GM19452 (cell line): Measurements from ENCODE around the gene NUTM2F.
"Not testable (repeated sequence)": the region's sequence is repeated elsewhere in the genome, so short reads cannot be mapped to it uniquely, and the experiment has no call there.

Source experiments
- ATAC-seq: cut with Tn5 transposase; IDR thresholded peaks from one replicate; pipeline ENCODE4 v1.9.1; 2021; ENCODE audit not compliant: unreplicated experiment

The NUTM2F gene, protein sequence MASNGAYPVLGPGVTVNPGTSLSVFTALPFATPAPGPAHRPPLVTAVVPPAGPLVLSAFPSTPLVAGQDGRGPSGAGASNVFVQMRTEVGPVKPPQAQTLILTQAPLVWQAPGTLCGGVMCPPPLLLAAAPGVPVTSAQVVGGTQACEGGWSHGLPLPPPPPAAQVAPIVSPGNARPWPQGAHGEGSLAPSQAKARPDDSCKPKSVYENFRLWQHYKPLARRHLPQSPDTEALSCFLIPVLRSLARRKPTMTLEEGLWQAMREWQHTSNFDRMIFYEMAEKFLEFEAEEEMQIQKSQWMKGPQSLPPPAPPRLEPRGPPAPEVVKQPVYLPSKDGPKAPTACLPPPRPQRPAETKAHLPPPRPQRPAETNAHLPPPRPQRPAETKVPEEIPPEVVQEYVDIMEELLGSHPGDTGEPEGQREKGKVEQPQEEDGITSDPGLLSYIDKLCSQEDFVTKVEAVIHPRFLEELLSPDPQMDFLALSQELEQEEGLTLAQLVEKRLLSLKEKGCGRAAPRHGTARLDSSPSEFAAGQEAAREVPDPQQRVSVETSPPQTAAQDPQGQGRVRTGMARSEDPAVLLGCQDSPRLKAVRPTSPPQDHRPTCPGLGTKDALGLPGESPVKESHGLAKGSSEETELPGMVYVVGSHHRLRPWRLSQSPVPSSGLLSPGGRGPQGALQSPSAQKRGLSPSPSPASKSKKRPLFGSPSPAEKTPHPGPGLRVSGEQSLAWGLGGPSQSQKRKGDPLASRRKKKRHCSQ

DNA sequence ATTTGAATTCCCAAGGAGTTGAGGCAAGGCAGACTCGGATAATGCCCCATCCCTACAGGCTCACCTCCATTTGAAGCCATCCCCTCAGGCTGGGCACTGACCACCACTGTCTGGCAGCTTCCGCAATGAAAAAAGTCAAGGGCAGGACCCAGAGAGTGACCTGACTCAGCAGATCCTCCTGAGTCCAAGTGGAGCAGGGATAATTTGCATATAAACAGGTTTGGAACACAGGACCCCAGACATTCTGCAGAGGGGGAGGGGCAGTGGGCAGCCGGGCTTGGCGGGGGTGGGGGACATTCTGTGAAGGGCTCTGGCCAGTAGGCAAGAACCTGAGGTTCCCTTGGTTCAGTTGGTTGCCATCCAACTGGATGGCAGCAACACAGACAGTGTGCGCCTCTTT, at the start of gene NUTM2F:
NUTM2F (minus strand) TSS at position 101 of the 400 bp plus-strand sequence; CDS start at position 80, 21 bp downstream.
- ATAC-seq = not testable (repeated sequence)

DNA sequence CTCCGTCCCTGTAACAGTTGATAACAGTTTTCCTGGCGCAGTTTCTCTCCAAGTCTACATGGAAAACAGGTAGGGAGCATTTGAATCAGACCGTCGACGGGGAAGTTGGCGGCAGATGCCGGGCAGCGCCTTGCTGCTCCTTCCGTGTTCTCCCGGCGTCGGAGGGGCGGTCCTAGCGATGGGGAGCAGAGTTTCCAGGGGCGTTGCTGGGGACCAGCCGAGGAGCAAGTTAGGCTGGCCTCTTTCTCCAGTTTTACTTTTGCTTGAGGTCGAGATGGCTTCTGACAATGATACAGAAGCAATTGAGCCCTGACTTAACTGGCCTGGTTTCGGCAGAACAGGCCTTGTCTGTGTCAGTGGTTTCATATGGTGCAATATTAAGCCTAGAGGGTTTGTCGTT, 46.8 kb upstream of the NUTM2F start:
- peak; percentile 46 for ATAC-seq

DNA sequence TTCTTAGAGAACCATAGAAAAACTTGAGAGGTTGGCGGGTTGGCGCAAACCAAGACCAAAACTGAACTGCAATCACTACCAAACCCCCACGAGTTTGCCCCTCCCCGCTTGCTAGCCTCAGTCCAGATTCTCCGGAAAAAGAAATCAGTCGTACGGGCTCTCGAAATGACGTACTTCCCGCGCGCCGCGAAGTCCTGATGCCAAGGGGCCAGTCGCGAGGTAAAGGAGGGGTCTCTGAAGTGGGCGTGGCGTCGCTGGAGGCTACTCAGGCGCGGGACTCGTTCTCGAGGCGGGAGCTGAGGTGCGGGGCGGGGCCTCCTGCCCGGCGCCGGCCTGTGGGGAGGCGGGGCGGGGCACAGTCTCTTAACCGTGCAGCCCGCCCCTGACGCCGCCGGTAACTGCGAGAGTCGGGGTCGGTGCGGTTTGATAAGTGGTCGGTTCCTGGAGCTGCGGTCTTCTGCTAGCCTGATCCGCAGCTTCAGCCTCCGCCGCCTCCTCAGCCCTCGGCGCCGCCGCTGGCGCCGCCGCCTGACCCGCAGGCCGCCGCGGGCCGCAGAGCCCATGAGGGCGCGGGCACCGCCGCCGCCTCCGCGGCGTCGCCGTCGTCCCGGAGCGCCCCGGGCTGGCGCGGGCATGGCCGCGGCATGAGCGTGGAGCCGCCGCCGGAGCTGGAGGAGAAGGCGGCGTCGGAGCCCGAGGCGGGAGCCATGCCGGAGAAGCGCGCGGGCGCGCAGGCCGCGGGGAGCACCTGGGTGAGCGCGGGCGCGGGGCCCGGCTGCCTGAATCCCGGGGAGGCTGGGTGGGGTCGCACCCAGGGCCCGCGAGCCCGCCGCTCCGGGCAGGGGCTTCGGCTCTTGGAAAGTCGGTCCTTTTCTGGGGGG, 46.0 kb upstream of the NUTM2F start:
- peak; percentile 85 for ATAC-seq

DNA sequence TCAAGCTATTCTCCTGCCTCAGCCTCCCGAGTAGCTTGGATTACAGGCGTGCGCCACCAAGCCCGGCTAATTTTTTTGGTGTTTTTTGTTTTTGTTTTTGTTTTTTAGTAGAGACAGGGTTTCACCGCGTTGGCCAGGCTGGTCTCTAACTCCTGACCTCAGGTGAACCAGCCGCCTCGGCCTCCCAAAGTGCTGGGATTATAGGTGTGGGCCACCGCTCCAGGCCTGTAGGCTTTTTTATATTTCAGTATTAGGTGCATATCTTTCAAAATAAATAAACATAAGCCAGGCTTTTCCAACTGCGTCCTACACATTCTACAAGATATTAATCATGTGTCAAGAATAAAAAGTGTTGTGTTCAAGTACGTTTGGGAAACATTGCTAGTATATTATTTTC, 45.3 kb upstream of the NUTM2F start:
- not testable (repeated sequence) for ATAC-seq

DNA sequence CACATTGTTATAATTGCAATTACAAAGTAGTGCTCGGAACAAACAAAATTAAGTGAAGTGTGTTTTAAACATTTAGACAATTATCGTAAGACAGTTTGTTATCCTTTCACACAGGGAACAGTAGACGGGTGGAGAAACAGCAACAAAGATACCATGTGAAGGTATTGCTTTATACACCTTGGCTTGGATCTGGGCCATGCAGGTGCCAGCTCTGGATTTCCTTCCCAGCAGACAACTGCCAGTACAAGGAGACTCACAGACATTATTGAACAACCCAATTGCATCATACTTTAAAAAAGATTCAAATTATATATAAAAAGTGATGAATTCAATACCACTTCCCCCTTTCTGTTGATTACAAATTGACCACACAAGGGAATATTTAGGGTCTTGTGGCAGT, 41.8 kb upstream of the NUTM2F start:
- ATAC-seq = not testable (repeated sequence)

DNA sequence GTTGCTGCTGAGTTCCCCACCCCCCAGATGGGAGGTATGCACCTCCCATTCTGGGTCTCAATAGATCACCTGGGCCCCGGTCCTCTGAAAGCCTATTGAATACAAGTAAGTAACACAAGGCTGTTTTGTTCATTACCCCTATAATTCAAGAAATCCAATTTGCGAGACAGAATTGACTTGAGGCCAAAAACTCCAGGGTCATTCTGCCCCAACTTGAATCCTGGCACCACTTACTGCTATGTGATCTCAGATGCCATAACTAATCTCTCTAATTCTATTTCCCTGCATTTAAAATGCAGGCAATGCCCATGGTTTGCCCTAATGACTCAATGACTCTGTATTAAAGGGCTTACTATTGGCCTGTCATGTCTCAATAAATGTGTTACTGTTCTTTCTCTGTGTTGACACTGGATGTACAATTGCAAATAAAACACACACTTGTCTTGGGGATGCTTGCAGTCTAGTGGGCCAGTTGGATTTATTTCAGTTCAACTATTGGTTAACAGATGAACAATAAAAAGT, 35.7 kb upstream of the NUTM2F start:
- not testable (repeated sequence) for ATAC-seq

DNA sequence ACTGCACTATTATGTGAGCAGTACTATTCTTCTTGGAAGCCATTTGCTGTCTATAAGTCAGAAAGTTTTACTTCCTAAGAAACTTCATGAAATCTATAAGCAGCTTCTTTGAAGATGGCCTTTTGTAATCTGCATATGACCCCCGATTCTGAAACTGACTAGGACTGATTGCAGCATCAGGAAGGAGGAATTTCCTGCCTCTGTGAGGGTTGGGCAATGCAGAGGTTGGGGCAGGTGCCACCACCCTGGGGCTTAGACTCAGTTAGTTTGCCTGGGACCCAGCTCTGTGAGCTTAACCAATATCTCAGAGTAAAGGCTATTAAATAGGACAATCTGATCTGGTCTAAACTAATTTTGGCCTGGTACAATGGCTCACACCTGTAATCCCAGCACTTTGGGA, 28.7 kb upstream of the NUTM2F start:
- not testable (repeated sequence) for ATAC-seq

DNA sequence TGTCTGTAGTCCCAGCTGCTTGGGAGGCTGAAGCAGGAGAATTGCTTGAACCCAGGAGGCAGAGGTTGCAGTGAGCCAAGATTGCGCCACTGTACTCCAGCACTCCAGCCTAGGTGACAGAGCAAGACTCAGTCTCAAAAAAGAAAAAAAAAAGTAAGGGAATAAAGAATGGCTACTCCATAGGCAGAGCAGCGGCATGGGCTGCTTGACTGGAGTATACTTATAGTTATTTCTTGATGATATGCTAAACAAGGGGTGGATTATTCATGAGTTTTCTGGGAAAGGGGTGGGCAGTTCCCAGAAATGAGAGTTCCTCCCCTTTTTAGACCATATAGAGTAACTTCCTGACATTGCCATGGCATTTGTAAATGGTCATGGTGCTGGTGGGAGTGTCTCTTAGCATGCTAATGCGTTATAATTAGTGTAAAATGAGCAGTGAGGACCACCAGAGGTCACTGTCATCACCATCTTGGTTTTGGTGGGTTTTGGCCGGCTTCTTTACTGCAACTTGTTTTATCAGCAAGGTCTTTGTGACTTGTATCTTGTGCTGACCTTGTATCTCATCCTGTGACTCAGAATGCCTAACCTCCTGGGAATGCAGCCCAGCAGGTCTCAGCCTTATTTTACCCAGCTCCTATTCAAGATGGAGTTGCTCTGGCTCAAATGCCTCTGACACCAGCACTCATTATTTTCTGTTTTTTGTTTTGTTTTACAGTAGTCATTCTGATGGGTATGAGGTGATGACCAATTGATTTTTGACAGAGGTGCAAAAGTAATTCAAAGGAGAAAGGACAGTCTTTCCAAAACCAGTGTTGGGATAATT, 23.7 kb upstream of the NUTM2F start:
- ATAC-seq = not testable (repeated sequence)

DNA sequence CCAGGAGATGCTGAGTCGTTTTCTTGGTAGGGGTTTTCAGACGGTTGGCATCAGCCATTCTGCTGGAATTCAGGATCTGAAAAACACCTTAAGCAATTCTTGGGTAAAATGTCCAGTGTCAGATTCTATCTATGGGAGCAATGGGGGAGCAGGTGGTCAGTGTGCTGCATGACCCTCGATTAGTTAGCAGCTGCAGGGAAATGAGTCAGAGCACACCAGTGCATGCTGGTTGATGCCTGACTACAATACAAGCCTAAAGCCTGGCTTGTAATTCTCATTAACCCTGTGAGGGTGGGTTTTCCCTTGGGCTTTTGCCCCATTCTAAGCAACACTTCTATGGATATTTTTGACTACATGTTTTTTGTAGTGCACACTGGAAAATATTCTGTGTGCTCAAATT, 20.3 kb upstream of the NUTM2F start:
- not testable (repeated sequence) for ATAC-seq

DNA sequence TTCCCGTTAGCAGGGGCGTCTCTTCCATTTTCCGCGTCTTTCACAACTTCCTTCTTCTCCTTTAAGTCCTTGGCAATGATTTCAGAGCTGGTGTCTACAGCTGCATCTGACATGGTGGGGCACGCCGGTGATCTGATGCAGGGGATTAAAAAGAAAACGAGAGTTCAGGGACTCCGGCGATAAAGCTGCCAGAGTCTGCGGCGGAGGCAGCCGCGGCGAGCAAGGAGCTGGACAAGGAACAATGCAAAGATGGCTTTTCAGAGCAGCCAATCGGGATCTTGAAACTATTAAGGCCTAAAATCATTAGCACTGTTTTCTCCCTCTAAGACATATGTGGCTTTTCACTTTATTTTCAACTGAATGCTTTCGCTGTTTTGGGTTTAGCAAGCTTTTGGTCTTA, 19.0 kb upstream of the NUTM2F start:
- ATAC-seq = not testable (repeated sequence)

DNA sequence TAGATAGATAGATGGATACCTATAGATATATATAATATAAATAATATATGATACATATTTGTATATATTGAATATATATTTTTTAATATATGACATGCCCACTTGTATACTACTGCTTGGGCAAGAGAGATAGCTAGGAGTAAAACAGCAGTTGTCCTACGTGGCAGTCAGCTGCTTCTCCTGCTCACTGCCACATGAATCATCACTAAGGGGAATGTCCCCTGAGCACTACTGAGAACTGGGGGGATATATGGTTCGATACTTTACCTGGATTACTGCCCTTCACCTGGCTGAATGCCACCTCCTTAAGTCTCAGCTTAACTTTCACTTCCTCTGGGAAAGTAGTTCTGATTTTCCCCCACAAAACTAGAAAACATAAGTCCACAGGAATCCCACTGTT, 13.3 kb upstream of the NUTM2F start:
- not testable (repeated sequence) for ATAC-seq

DNA sequence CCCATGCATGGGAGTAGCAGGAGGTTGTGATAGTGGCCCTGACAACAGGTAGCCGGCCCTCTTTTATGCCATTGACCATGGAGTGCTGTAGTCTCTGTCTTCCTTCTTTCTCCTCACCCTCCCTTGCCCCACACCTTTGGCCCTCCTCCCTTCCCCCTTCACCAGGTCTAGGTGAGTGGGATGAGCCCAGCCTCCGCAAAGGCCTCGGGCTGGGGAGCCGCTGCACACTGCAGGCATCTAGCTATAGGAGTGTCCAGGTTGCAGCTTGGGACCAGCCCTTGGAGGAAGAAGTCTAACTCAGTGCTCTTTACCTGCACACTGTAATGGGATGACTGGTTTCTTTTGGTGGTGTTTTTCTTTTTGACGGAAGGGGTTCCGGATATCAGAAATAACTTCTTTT, 12.3 kb upstream of the NUTM2F start:
- ATAC-seq = not testable (repeated sequence)

DNA sequence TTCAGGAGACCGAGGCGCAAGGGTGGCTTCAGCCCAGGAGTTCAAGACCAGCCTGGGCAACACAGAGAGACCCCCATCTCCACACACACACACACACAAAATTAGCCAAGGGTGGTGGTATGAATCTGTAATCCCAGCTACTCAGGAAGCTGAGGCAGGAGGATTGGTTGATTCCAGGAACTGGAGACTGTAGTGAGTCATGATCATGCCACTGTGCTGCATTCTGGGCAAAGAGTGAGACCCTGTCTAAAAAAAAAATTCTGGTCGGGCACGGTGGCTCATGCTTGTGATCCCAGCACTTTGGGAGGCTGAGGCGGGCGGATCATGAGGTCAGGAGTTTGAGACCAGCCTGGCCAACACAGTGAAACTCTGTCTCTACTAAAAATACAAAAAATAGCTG, 11.2 kb upstream of the NUTM2F start:
- ATAC-seq = not testable (repeated sequence)

DNA sequence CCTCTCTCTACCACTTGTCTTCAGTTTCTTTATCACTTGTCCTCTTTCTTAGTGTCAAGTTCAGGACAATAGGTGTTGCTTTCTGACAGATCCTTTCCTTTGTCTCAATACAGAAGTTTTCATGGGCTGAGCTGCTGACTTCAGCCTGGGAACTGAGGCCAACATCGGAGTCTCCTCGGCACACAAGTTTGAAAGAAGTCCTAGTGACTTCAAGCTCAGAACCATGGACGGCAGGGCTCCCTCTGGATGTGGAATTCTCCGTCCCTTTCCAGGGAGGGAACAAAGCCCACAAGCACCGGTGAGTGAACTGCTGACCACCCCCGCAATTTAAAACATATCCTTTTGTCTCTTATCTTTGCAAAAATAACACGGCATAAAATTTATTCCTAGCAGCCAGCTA, 10.3 kb upstream of the NUTM2F start:
- ATAC-seq = not testable (repeated sequence)

DNA sequence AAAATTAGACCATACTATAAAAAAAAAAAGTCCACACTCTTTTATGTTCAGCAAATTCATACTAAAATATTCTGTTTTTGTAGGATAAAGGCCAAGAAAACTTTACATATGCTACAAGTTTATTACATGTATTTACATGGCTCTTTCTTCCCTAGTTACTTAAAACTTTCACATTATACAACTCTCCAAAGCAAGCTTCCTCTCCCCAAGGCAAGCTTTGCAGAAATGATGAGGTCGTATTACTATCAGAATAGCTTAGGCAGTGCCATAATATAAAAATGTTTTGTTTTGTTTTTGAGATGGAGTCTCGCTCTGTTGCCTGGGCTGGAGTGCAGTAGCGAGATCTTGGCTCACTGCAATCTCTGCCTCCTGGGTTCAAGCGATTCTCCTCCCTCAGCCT, 8.0 kb upstream of the NUTM2F start:
- not testable (repeated sequence) for ATAC-seq

DNA sequence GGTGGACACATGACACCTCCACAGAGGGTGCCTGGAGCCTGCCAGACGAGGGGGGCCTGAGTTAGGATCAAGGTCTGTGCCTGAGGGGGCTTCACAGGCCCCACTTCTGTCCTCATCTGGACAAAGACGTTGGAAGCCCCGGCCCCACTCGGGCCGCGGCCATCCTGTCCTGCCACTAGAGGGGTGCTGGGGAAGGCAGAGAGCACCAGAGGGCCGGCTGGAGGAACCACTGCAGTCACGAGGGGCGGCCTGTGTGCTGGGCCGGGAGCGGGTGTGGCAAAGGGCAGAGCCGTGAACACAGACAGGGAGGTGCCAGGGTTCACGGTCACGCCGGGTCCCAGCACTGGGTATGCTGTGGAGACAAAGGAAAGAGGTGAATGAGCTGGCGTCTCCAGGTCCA, 2.9 kb downstream of the NUTM2F start:
- ATAC-seq = not testable (repeated sequence)

DNA sequence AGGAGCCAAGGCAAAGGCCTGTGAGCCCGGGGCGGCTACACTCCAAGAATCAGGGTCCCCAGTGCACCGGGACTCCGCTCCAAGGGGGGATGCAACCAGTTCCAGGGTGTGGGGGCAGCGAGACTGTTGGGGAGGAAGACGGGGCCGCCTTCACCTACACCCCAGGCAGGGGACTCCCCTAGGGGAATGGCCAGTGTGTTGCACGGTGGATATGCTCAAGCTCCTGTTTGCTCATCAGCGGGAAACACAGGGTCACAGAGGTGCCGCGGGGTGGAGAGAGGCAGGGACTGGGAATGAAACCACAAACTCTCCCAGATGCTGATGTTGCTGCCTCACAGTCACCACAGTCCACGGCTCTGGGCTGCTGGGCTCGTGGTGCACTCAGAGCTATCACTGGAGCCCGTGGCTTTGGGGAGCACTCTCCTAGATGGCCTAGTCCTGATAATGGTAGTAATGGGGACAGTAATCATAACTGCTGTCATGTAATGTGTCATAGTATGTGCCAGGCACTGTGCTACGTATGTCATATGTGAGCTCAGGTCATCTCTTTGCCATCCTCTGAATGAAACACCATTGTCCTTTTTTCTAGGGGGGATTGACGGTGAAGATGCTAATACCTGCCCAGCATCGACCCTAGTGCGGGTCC, 5.2 kb downstream of the NUTM2F start:
- not testable (repeated sequence) for ATAC-seq

DNA sequence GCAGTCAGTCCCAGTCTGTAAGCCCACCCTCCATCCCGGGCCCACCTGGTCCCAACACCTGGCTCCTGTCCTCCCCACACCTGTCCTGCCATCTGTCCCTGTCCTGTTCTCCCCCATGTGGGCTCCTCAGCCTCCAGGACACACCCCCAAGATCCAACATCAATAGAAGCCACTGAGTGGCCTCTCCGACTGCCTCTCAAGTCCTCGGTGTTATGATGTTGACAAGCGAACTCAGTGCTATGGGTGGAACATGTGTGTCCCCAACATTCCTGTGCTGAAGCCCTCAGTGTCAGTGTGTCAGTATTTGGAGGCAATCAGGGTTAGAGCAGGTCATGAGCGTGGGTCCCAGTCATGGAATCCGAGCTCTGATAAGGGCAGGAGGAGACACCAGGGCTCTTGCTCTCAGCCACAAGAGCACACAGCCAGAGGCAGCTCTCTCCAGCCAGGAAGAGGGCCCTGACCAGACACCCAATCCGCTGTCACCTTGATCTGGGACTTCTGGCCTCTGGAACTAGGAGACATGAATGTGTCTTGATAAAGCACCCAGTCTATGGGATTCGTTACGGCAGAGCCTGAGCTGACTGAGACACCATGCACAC, 6.0 kb downstream of the NUTM2F start:
- ATAC-seq = not testable (repeated sequence)
